GM12878 (cell line): Measurements from ENCODE around the gene MARCKSL1. TPM values are rescaled to one million over a fixed set of nuclear protein-coding genes. Genes with fewer than 3 reads are reported as not detected.

Source experiments
- ASH2L ChIP-seq: fragments of 300-600, 200-600 bp; sonication (generic); IDR thresholded peaks from 2 replicates; pipeline ENCODE4 v1.6.1; 2017; ENCODE audit warnings: low read depth, mild to moderate bottlenecking, borderline replicate concordance
- ATF7 ChIP-seq: fragments of 450-650 bp; IDR thresholded peaks from 2 replicates; pipeline ENCODE4 v1.6.1; 2016; ENCODE audit warnings: low read depth, mild to moderate bottlenecking
- BRCA1 ChIP-seq: IDR thresholded peaks from 2 replicates; pipeline ENCODE4 v1.6.1; 2011; ENCODE audit warnings: low read depth, low read length, improper control_type of control experiment
- CBFB ChIP-seq: IDR thresholded peaks from 2 replicates; pipeline ENCODE4 v1.6.1; 2016; ENCODE audit warnings: antibody characterized with exemption, low read depth
- DPF2 ChIP-seq: fragments of 450-650 bp; IDR thresholded peaks from 2 replicates; pipeline ENCODE4 v1.6.1; 2017; ENCODE audit warnings: mild to moderate bottlenecking
- FOXK2 ChIP-seq: fragments of 450-650 bp; IDR thresholded peaks from 2 replicates; pipeline ENCODE4 v1.6.1; 2017; ENCODE audit warnings: mild to moderate bottlenecking, moderate library complexity
- HDAC2 ChIP-seq: fragments of 200-600 bp; sonication (generic); IDR thresholded peaks from 2 replicates; pipeline ENCODE4 v1.6.1; 2017
- HDGF ChIP-seq: fragments of 450-650 bp; IDR thresholded peaks from 2 replicates; pipeline ENCODE4 v1.6.1; 2016; ENCODE audit warnings: antibody characterized with exemption
- HSF1 ChIP-seq: fragments of 150-350 bp; IDR thresholded peaks from 2 replicates; pipeline ENCODE4 v1.6.1; 2014; ENCODE audit warnings: mild to moderate bottlenecking, low read depth, low read length
- JUNB ChIP-seq: IDR thresholded peaks from 2 replicates; pipeline ENCODE4 v1.6.1; 2016; ENCODE audit warnings: antibody characterized with exemption, mild to moderate bottlenecking
- KDM1A ChIP-seq: fragments of 200-600 bp; sonication (generic); IDR thresholded peaks from 2 replicates; pipeline ENCODE4 v1.6.1; 2016; ENCODE audit warnings: borderline replicate concordance
- MTA2 ChIP-seq: fragments of 450-650 bp; IDR thresholded peaks from 2 replicates; pipeline ENCODE4 v1.6.1; 2016; ENCODE audit warnings: low read depth, mild to moderate bottlenecking, moderate library complexity
- MYB ChIP-seq: fragments of 150-350 bp; IDR thresholded peaks from 2 replicates; pipeline ENCODE4 v1.6.1; 2014; ENCODE audit warnings: mild to moderate bottlenecking, low read depth, low read length, borderline replicate concordance
- NBN ChIP-seq: fragments of 450-650 bp; IDR thresholded peaks from 2 replicates; pipeline ENCODE4 v1.6.1; 2016
- NFYA ChIP-seq: IDR thresholded peaks from 2 replicates; pipeline ENCODE4 v1.6.1; 2011; ENCODE audit warnings: low read depth, mild to moderate bottlenecking, low read length, improper control_type of control experiment, borderline replicate concordance
- POU2F2 ChIP-seq: IDR thresholded peaks from 3 replicates; pipeline ENCODE4 v1.6.1; 2011; ENCODE audit warnings: low read depth, mild to moderate bottlenecking, low read length, borderline replicate concordance
- SMC3 ChIP-seq: IDR thresholded peaks from 2 replicates; pipeline ENCODE4 v1.6.1; 2011; ENCODE audit warnings: low read length, improper control_type of control experiment, borderline replicate concordance
- TARDBP ChIP-seq: IDR thresholded peaks from 2 replicates; pipeline ENCODE4 v1.6.1; 2016; ENCODE audit warnings: borderline replicate concordance
- TCF3 ChIP-seq: IDR thresholded peaks from 2 replicates; pipeline ENCODE4 v1.6.1; 2012; ENCODE audit warnings: low read depth, mild to moderate bottlenecking, low read length, borderline replicate concordance; ENCODE audit not compliant: insufficient read depth
- ZSCAN29 ChIP-seq: fragments of 450-650 bp; IDR thresholded peaks from 2 replicates; pipeline ENCODE4 v1.6.1; 2017; ENCODE audit warnings: mild to moderate bottlenecking, moderate library complexity
- polyA plus RNA-seq, 11 experiments: library from polyadenylated mRNA; depleted of rRNA in 4 of 11; unstranded in 6 of 11; stranded (reverse) in 5 of 11; fragments of >200 nt; fragmentation: Nextera tagmentation in 4 of 11; fragmentation: Illumina TruSeq in 1 of 11; extraction: Ambion mirVana in 4 of 11; extraction: Trizol in 1 of 11; gene quantifications; 1 replicate in 1 of 11; 2 replicates in 10 of 11; pipeline versions ENCODE4 v1.2.1 to v1.2.3, GENCODE V29; 2011 to 2016; ENCODE audit warnings: inconsistent platforms in 2 of 11, missing spikeins in 2 of 11, low read depth in 1 of 11
- total RNA-seq, 4 experiments: library from RNA; depleted of rRNA in 3 of 4; stranded (reverse); fragments of >200 nt in 3 of 4; fragmentation: Illumina TruSeq in 1 of 4; extraction: Trizol in 1 of 4; gene quantifications; 2 replicates each; pipeline versions ENCODE4 v1.2.1 to v1.2.3, GENCODE V29; 2013 to 2021
- TF ChIP-seq, protein P1 (sequence below): fragments of 450-650 bp; formaldehyde crosslinking; IDR thresholded peaks from 2 replicates; pipeline ENCODE4 v1.5.0; 2022; ENCODE audit warnings: mild to moderate bottlenecking, missing genetic modification characterization
- TF ChIP-seq, protein P2 (sequence below): IDR thresholded peaks from 2 replicates; pipeline ENCODE4 v1.6.1; 2012; ENCODE audit warnings: low read length, inconsistent platforms
- TF ChIP-seq, protein P3 (sequence below): fragments of 450-650 bp; conservative IDR thresholded peaks from 2 replicates; pipeline ENCODE4 v1.6.1; 2017; ENCODE audit warnings: mild to moderate bottlenecking, moderate library complexity

The MARCKSL1 gene
- total and polyA plus RNA-seq, 10 of the 15 experiments (the other 5 are each of a cell fraction or from before 2014, with no cell fraction given) = 14.5 to 225 (median 158) TPM

- TF ChIP-seq, protein P1, sequence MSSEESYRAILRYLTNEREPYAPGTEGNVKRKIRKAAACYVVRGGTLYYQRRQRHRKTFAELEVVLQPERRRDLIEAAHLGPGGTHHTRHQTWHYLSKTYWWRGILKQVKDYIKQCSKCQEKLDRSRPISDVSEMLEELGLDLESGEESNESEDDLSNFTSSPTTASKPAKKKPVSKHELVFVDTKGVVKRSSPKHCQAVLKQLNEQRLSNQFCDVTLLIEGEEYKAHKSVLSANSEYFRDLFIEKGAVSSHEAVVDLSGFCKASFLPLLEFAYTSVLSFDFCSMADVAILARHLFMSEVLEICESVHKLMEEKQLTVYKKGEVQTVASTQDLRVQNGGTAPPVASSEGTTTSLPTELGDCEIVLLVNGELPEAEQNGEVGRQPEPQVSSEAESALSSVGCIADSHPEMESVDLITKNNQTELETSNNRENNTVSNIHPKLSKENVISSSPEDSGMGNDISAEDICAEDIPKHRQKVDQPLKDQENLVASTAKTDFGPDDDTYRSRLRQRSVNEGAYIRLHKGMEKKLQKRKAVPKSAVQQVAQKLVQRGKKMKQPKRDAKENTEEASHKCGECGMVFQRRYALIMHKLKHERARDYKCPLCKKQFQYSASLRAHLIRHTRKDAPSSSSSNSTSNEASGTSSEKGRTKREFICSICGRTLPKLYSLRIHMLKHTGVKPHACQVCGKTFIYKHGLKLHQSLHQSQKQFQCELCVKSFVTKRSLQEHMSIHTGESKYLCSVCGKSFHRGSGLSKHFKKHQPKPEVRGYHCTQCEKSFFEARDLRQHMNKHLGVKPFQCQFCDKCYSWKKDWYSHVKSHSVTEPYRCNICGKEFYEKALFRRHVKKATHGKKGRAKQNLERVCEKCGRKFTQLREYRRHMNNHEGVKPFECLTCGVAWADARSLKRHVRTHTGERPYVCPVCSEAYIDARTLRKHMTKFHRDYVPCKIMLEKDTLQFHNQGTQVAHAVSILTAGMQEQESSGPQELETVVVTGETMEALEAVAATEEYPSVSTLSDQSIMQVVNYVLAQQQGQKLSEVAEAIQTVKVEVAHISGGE (CRISPR knock-in tag) = no peak
- no peak for TF ChIP-seq CBFB
- TF ChIP-seq MTA2 = no peak
- no peak for TF ChIP-seq MYB
- no peak for TF ChIP-seq JUNB
- 0 out of 2 replicates have a peak, but pooled peaks have one; percentile 27 for TF ChIP-seq TCF3
- 0 out of 2 replicates have a peak, but pooled peaks have one; percentile 10 for TF ChIP-seq HDGF
- peak; percentile 46; the same call in 1 of the 2 replicates for TF ChIP-seq DPF2
- TF ChIP-seq NBN = 0 out of 2 replicates have a peak, but pooled peaks have one; percentile 37
- TF ChIP-seq, protein P2, sequence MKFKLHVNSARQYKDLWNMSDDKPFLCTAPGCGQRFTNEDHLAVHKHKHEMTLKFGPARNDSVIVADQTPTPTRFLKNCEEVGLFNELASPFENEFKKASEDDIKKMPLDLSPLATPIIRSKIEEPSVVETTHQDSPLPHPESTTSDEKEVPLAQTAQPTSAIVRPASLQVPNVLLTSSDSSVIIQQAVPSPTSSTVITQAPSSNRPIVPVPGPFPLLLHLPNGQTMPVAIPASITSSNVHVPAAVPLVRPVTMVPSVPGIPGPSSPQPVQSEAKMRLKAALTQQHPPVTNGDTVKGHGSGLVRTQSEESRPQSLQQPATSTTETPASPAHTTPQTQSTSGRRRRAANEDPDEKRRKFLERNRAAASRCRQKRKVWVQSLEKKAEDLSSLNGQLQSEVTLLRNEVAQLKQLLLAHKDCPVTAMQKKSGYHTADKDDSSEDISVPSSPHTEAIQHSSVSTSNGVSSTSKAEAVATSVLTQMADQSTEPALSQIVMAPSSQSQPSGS = no peak
- no peak for TF ChIP-seq ZSCAN29
- TF ChIP-seq ASH2L = no peak
- TF ChIP-seq BRCA1 = no peak
- no peak for TF ChIP-seq HDAC2
- no peak for TF ChIP-seq KDM1A
- no peak for TF ChIP-seq FOXK2
- no peak for TF ChIP-seq TARDBP
- TF ChIP-seq, protein P3, sequence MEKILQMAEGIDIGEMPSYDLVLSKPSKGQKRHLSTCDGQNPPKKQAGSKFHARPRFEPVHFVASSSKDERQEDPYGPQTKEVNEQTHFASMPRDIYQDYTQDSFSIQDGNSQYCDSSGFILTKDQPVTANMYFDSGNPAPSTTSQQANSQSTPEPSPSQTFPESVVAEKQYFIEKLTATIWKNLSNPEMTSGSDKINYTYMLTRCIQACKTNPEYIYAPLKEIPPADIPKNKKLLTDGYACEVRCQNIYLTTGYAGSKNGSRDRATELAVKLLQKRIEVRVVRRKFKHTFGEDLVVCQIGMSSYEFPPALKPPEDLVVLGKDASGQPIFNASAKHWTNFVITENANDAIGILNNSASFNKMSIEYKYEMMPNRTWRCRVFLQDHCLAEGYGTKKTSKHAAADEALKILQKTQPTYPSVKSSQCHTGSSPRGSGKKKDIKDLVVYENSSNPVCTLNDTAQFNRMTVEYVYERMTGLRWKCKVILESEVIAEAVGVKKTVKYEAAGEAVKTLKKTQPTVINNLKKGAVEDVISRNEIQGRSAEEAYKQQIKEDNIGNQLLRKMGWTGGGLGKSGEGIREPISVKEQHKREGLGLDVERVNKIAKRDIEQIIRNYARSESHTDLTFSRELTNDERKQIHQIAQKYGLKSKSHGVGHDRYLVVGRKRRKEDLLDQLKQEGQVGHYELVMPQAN = no peak; the same call in 1 of the 2 replicates
- no peak for TF ChIP-seq ATF7
- TF ChIP-seq POU2F2 = no peak
- peak; percentile 62 for TF ChIP-seq SMC3
- no peak for TF ChIP-seq HSF1
- no peak for TF ChIP-seq NFYA
These were observed 1.0 kb downstream of the MARCKSL1 start (continued) for GRCh38 chr1:32334864-32335534.
